T1000 (cell line): ENCODE results near the gene HS2ST1.
"Not testable (repeated sequence)": the region's sequence is repeated elsewhere in the genome, so short reads cannot be mapped to it uniquely, and the experiment has no call there.

Experiments
- DNase-seq: peaks from one replicate; lab custom pipeline; 2025; ENCODE audit warnings: mixed read lengths; lab: John Stamatoyannopoulos, UW

Gene HS2ST1

DNA sequence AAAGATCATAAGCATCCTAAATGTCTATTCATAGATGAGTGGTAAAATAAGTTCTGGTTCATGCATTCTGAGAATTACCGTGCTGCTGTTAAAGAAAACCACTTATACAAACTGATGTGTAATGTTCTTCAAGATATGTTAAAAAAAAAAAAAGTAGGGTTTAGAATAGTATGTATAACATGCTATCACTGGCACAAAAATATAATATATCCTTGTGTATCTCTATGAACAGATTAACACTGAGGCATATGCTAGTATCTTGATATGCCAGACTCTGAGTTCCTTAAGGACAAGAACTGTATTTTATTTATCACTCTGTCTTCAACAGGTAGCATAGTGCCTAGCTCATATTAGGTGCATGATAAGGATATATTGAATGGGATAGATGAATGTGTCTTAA is 108.9 kb downstream of the HS2ST1 start:
- DNase-seq: no peak

DNA sequence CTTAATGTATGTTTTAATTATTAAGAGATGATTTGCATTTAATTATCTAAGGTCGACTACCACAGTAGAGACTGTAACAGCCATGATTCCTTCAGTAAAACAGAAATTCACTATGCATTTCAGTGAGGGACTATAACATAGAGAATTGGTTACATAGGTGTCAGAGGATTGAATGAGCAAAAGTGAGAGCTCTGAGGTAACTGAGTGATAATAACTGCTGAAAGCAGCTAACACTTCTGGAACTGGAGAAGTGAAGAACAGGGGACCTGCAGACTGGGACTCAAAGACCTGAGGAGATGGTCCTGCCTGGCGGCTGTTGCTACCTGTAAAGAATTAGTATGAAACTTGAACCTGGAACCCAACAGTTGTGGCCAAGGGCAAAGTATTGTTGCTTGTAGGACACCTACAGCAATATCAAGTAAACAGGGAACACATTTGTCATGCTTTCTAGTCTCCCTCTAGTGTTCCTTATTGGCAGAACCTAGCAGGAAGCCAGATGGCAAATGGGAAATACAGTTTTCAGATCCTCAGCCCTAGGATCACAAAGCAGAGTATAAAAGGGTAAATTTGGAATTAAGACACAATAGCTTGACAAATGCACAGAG is 110.6 kb downstream of the HS2ST1 start:
- no peak for DNase-seq

DNA sequence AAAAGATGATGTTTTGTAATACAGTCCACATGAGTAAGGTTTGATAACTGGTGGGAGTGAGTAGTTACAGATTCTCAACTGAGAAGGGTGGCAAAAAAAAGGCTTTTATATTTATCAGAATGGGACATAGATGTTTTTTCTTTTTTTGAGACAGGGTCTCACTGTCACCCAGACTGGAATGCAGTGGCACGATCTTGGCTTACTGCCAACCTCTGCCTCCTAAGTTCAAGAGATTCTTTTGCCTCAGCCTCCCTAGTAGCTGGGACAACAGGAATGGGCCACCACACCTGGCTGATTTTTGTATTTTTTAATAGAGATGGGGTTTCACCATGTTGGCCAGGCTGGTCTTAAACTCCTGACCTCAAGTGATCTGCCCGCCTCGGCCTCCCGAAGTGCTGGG is 113.1 kb downstream of the HS2ST1 start:
- not testable (repeated sequence) for DNase-seq

GRCh38 chr1:87028576-87028975 is 114.1 kb downstream of the HS2ST1 start:
- no peak for DNase-seq

GRCh38 chr1:87030740-87031690 is 116.6 kb downstream of the HS2ST1 start:
- DNase-seq: no peak

- DNase-seq: no peak
These were observed 119.9 kb downstream of the HS2ST1 start for GRCh38 chr1:87034351-87034750.

GRCh38 chr1:87039096-87039495 is 124.7 kb downstream of the HS2ST1 start:
- DNase-seq: no peak

DNA sequence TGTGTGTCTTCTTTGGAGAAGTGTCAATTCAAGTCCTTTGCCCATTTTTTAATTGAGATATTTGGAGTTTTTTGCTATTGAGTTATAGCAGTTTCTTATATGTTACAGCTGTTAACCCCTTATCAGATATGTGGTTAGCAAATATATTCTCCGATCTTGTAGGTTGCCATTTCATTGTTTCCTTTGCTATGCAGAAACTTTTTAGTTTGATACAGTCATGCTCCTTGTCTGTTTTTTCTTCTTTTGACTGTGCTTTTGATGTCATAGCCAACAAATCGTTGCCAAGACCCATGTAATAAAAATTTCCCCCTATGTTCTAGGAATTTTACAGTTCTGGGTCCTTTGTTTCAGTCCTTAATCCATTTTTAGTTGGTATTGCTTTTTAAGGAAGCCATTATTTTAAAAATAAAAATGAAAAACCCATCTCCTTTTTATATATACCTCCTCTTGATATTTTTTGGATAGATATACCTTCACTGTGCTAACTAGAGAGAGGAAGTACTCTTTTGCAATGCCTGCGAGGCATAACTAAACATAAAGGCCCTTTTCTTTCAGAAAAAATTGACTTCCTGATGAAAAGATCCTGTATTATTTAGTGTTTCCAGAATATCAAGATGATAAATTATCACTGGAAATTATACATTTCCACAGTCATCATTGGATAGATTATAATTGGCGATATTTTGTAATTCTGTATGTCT is 127.8 kb downstream of the HS2ST1 start:
- no peak for DNase-seq

DNA sequence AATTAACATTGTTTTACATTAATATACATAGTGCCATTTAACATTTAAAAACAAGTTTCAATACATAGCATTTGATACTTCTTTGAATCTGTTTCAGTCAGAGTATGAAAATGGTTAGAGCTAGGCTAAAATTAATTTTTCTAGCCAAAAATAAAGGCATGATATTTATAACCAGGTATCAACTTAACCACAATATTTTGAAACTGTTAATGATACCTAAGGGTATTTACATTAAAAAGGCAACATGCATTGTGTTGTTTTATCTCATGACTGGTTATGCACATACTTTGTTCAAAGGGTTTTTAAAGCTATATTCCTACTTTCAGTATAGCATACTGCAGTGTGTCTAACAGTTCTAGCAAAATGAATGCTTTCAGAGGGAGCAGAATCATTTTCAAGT is 130.0 kb downstream of the HS2ST1 start:
- no peak for DNase-seq

DNA sequence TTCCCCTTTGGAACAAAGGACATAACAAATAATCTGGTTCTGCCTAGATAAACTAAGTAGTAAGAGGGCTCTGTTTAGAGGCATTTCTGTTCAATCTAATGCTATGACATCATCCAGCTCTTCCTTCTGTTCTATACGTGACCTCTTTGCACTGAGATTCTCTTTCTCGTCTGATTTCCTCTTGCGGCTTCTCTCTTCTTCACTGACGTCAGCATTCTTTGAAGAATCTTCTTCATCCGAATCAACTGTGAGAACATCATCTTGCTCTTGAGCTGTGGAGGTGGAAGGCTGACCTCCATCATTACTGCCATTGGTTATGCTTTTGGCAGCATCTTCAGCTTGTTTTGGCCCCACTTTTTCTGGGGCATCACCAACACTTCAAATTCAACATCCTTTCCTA is 130.4 kb downstream of the HS2ST1 start:
- DNase-seq: no peak

DNA sequence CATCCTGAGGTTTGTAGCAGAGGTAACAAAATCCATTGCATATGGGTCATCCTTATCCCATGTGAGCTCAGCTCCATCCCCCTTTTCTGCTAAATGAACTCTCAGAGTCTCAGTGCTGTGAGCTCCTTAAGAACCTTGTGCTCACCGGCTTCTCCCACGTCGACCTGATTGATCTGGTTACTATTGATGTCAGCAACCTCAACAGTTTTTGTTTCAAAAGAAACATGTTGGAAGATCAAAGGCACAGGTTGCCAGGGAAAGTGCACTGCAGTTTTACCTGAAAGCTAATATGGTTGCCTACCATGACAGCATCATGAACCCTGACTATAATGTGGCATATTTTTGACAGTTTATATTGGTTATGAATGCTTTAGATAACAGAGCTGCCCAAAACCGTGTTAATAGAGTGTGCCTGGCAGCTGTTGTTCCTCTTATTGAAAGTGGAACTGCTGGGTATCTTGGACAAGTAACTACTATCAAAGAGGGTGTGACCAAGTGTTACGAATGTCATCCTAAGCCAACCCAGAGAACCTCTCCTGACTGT is 131.4 kb downstream of the HS2ST1 start:
- DNase-seq: no peak

GRCh38 chr1:87046951-87047350 is 132.5 kb downstream of the HS2ST1 start:
- DNase-seq: no peak

DNA sequence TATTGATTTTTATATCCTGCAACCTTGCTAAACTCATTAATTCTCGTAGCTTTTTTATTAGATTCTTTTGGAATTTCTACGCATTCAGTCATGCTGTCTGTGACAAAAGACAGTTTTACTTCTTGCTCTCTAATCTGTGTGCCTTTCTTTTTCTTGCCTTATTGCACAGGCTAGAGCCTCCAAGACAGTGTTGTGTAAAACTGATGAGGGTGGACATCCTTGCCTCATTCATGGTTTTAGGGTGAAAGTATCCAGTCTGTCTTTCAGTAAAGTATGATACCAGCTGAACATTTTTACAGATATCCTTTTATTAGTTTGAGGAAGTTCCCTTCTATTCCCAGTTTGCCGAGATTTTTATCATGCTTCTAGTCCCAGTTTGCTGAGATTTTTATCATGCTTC is 133.8 kb downstream of the HS2ST1 start:
- DNase-seq: no peak

DNA sequence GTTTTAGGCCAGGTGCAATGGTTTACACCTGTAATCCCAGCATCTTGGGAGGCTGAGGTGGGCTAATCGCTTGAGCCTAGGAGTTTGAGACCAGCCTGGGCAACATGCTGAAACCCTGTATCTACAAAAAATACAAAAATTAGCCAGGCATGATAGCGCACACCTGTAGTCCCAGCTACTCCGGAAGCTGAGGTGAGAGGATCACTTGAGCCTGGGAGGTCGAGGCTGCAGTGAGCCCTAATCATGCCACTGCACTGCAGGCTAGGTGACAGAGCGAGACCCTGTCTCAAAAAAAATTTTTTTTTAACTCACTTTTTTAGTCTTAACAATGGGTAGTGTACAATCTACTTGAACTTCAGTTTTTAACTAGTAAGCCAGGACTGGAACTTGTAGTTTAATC is 137.5 kb downstream of the HS2ST1 start:
- no peak for DNase-seq

GRCh38 chr1:87052400-87052799 is 138.0 kb downstream of the HS2ST1 start:
- no peak for DNase-seq

DNA sequence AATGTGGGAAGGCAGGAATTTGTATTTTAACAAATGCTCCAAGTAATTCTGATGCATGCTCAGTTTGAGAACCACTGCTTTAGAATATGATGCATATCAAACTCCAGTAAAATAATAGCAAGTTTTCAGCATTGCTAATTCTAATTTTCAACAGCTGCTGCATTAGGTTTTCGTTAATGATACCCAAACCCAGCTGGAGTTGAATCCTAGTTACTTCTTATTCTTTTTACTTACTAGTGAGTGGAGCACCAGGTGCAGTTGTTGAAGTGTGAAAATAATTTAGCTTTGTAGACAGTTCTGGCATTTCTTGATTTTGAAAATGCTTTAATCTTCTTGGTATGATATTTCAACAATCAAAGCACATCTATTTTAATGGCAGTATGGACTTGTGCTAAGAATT is 138.5 kb downstream of the HS2ST1 start:
- no peak for DNase-seq

DNA sequence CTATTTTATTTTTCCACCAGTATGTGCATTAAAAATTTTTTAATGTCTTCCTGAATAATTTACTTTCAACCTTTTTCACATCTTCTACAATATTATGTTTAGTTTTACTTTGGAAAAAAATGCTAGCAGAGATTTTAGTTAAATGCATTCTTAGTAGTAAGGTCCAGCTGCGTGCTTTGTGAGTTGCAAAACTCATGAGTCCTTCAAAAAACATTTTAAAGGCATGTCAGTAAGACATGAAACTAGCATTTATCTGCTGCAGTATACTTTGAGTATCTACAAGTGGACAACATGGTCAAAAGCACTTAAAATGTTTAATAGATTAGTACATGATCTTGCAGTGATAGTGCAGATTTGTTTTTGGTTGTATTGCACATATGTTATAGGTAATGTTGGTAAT is 139.0 kb downstream of the HS2ST1 start:
- no peak for DNase-seq

DNA sequence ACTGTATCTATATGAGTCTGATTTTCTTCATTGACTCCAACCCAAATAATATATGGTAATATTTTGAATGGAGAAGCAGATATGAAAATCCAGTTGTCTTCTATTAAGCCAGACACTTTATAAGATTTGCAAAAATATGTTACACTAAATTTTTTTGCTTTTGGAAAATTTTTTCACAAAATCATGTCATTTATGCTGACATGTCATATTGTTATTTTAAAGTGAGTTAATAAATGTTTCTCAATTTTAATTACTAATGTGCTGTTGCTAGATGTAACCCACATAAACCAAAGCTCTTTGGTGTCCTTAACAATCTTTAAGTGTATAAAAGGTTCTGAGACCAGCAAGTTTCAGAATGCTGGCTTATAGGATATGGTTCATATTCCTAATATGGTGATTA is 142.5 kb downstream of the HS2ST1 start:
- no peak for DNase-seq

DNA sequence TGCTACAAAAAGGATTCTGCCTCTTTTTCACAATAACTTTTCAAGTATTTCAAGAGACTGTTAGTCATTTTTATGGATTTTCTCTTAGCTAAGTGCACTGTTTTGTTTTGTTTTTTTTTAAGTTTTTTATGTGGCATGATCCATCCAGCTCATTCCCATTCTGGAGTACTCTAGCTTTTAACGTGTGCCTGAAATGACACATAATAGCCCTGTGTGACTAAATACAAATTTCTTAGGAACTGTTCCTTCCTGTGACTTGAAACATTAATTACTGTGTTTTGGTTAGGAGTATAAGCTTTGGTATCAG is 143.9 kb downstream of the HS2ST1 start:
- DNase-seq: no peak

DNA sequence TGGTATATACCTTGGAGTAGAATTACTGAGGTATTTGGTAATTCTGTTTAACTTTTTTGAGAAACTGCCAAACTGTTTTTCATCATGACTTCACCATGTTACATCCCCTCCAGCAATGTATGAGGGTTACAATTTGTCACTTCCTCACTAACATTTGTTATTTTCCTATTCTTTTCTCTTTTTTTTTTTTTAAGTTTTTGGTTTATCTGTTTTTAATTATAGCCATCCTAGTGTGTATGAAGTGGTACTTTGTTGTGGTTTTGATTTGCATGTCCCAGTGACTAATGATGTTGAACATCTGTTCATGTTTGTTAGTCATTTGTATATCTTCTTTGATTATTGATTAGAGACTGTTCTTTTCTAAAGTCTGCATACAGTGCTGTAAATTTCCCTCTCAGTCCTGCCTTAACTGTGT is 147.3 kb downstream of the HS2ST1 start:
- DNase-seq: no peak

DNA sequence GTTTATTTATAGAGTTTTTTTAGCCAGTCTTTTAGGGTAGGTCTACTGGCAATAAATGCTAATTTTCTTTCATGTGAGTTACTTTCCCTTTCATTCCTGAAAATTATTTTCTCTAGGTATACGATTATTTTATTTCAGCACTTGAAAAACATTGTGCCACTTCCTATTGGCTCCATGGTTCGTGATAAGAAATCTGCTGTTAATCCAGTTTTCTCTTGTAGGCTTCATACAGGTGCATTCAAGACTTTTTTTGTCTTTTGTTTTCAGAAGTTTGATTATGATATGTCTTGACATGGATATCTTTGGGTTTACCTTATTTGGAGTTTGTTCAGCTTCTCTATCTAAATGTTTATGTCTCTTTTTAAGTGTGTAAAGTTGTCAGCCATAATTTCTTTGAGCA is 148.3 kb downstream of the HS2ST1 start:
- no peak for DNase-seq

DNA sequence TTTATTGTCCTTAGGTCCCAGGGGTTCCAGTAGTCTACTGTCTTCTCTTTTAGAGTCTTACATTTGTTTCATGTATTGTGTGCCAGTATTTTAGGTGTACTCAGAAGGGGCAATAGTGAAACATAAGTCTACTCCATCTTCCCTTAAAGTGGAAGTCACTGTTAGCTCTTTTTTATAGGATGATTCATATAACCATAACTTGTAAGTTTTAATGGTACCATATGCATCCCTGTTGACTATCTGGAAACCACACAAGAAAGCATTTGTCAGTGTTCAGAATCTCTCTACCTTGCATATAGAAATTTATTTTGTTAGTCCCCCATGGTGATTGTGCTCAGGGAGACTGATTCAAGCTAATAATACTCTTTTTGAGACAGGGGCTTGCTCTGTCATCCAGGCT is 149.9 kb downstream of the HS2ST1 start:
- DNase-seq: no peak

GRCh38 chr1:87064986-87065385 is 150.6 kb downstream of the HS2ST1 start:
- no peak for DNase-seq
